HG02571 (cell line): ENCODE data around the gene PARVB.
"Not testable (repeated sequence)": the region's sequence is repeated elsewhere in the genome, so short reads cannot be mapped to it uniquely, and the experiment has no call there.

ENCODE experiments used
- ATAC-seq: cut with Tn5 transposase; IDR thresholded peaks from one replicate; pipeline ENCODE4 v1.9.1; 2021; ENCODE audit warnings: mild to moderate bottlenecking, moderate library complexity; ENCODE audit not compliant: unreplicated experiment

The PARVB gene

GRCh38 chr22:44103735-44104480 is 79.8 kb downstream of the PARVB start:
- no peak for ATAC-seq

- no peak for ATAC-seq
Observed at GRCh38 chr22:44107340-44107739, 83.2 kb downstream of the PARVB start.

- ATAC-seq: no peak
Observed at GRCh38 chr22:44108076-44108475, 84.0 kb downstream of the PARVB start.

- no peak for ATAC-seq
Observed at GRCh38 chr22:44108806-44109385, 84.8 kb downstream of the PARVB start.

GRCh38 chr22:44109416-44109815 is 85.3 kb downstream of the PARVB start:
- ATAC-seq: no peak

GRCh38 chr22:44110656-44111055 is 86.6 kb downstream of the PARVB start:
- not testable (repeated sequence) for ATAC-seq

- ATAC-seq: no peak
Observed at GRCh38 chr22:44111562-44112155, 87.6 kb downstream of the PARVB start.

GRCh38 chr22:44112191-44112590 is 88.1 kb downstream of the PARVB start:
- no peak for ATAC-seq

- ATAC-seq: no peak
Observed at GRCh38 chr22:44116331-44116730, 92.2 kb downstream of the PARVB start.

- ATAC-seq: no peak
Observed at GRCh38 chr22:44116755-44117684, 92.9 kb downstream of the PARVB start.

GRCh38 chr22:44117746-44118145 is 93.6 kb downstream of the PARVB start:
- no peak for ATAC-seq

GRCh38 chr22:44118645-44119315 is 94.7 kb downstream of the PARVB start:
- ATAC-seq: no peak

GRCh38 chr22:44119669-44120313 is 95.7 kb downstream of the PARVB start:
- ATAC-seq: no peak

GRCh38 chr22:44120314-44120704 is 96.2 kb downstream of the PARVB start:
- ATAC-seq: no peak

- no peak for ATAC-seq
Observed at GRCh38 chr22:44125421-44125820, 101.3 kb downstream of the PARVB start.

- ATAC-seq: no peak
Observed at GRCh38 chr22:44126807-44127206, 102.7 kb downstream of the PARVB start.

GRCh38 chr22:44127356-44127755 is 103.3 kb downstream of the PARVB start:
- no peak for ATAC-seq

GRCh38 chr22:44128958-44129618 is 105.0 kb downstream of the PARVB start:
- no peak for ATAC-seq

- no peak for ATAC-seq
Observed at GRCh38 chr22:44129619-44129976, 105.5 kb downstream of the PARVB start.
